Measurements from ENCODE around the gene DLG2. TPM values are rescaled to one million over a fixed set of nuclear protein-coding genes. Genes with fewer than 3 reads are reported as not detected.

The DLG2 gene
- total and polyA plus RNA-seq, 2 of the 8 experiments (the other 6 are each of a cell fraction or from before 2014, with no cell fraction given) = 1.7 to 14.3 TPM

DNA sequence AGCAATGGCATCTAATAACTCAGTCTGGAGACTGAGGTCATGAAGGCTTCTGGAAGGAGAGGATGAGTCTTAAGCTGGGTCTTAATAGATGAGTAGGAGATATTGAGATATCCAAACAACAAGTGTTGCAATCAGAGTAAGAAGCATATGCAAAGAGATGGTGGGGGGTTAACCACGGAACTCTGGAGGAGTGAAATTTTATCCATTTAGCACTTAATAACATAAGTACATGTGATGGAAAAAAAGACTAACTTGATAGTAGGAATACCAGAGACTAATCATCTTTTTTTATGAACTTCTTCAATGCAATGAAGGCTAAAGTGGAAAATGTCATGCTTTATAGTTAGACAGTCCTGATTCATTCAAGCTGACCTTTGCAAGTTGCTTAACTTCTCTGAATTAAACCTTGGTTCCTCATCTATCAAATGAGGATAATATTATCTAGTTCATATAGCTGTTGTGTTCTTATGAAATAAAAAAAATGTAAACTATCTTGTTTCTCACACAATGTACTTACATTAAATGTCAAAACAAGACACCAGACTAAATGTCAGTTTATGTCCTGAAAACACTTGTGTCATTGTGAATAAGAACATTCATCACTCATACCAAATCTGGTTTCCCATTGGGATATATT is 1937.9 kb downstream of the DLG2 start:
- no peaks in the 10 kb centered on the region for H3K23me2 ChIP-seq (ENCODE audit: low read depth, low read length)
- 90% methylated on average over 1 of the region's 1 CpG; no CpG with 5 or more reads in 1 of the 2 experiments for WGBS, 2 experiments (ENCODE audit: extremely low coverage in 1 of 2, insufficient coverage in 1 of 2, insufficient read length in 1 of 2, insufficient replicate concordance in 2 of 2, low coverage in 1 of 2, low lambda C conversion rate in 2 of 2, missing lambda C conversion rate in 1 of 2)
- no peak overlapping the region for H2AFZ ChIP-seq (ENCODE audit: low read length)
- H4K20me1 ChIP-seq (replicated peaks in 1 of 2; ENCODE audit: control insufficient read depth in 1 of 2, insufficient read depth in 2 of 2, low read length in 2 of 2) = no peaks in the 10 kb centered on the region
- no peak overlapping the region for H4K8ac ChIP-seq (ENCODE audit: extremely low read depth, insufficient read depth, low read length)
- no peak overlapping the region for H4K91ac ChIP-seq (replicated peaks; ENCODE audit: insufficient read length, low read length)
- no peak overlapping the region for H2BK15ac ChIP-seq (ENCODE audit: low read length)
- CTCF ChIA-PET (ENCODE audit: partially characterized antibody) = interaction anchor here (0.6 to 1.7 kb wide), 2 partner anchors 24 to 34 kb away, joined by 3 to 6 read pairs; no protein-coding TSS in a partner anchor
- no peak overlapping the region for H2BK120ac ChIP-seq (replicated peaks; ENCODE audit: low read depth, low read length)
- H3K23ac ChIP-seq (ENCODE audit: insufficient read length) = no peak overlapping the region
- H3K9ac ChIP-seq (replicated peaks in 1 of 4; ENCODE audit: extremely low read depth in 1 of 4, low read depth in 3 of 4, low read length in 3 of 4) = no peak overlapping the region
- POLR2A ChIA-PET (ENCODE audit: partially characterized antibody) = no interaction called here
- FAIRE-seq = no peak
- H3K36me3 ChIP-seq (ENCODE audit: control insufficient read depth in 2 of 4, insufficient read depth in 4 of 4, low read length in 3 of 4) = no peaks in the 10 kb centered on the region
- no peak overlapping the region for H3K18ac ChIP-seq (ENCODE audit: extremely low read depth, low read length)
- TF ChIP-seq, protein P1, sequence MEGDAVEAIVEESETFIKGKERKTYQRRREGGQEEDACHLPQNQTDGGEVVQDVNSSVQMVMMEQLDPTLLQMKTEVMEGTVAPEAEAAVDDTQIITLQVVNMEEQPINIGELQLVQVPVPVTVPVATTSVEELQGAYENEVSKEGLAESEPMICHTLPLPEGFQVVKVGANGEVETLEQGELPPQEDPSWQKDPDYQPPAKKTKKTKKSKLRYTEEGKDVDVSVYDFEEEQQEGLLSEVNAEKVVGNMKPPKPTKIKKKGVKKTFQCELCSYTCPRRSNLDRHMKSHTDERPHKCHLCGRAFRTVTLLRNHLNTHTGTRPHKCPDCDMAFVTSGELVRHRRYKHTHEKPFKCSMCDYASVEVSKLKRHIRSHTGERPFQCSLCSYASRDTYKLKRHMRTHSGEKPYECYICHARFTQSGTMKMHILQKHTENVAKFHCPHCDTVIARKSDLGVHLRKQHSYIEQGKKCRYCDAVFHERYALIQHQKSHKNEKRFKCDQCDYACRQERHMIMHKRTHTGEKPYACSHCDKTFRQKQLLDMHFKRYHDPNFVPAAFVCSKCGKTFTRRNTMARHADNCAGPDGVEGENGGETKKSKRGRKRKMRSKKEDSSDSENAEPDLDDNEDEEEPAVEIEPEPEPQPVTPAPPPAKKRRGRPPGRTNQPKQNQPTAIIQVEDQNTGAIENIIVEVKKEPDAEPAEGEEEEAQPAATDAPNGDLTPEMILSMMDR (IDR thresholded peaks at IDR 0.05; ENCODE audit: control extremely low read depth in 1 of 3, insufficient read depth in 1 of 3, low read depth in 1 of 3, low read length in 3 of 3) = no peak
- TF ChIP-seq RXRA (IDR thresholded peaks at IDR 0.05; ENCODE audit: insufficient read depth, low read depth, low read length) (no peak), PHF8 (conservative IDR thresholded peaks at IDR 0.05; ENCODE audit: low read depth, low read length) (no peak), FOSL1 (IDR thresholded peaks at IDR 0.05; ENCODE audit: insufficient read depth, low read depth, low read length) (no peak), GABPA (IDR thresholded peaks at IDR 0.05; ENCODE audit: borderline replicate concordance, insufficient read depth, low read length) (no peak), BCL11A (IDR thresholded peaks at IDR 0.05; ENCODE audit: low read depth in 2 of 2, low read length in 2 of 2) (no peak), HDAC2 (IDR thresholded peaks at IDR 0.05; ENCODE audit: borderline replicate concordance in 1 of 2, low read depth in 2 of 2, low read length in 2 of 2) (no peak), JUN (IDR thresholded peaks at IDR 0.05; ENCODE audit: low read depth, low read length) (no peak), EGR1 (IDR thresholded peaks at IDR 0.05; ENCODE audit: borderline replicate concordance, low read depth, low read length) (no peak), RBBP5 (IDR thresholded peaks at IDR 0.05; ENCODE audit: borderline replicate concordance, low read depth, low read length) (no peak)
- no peak overlapping the region for H3K14ac ChIP-seq (ENCODE audit: insufficient read length)
- H3K56ac ChIP-seq (replicated peaks; ENCODE audit: insufficient read length, low read depth, low read length) = no peak overlapping the region
- H3K79me2 ChIP-seq (ENCODE audit: control insufficient read depth in 1 of 2, insufficient read depth in 2 of 2, low read length in 2 of 2) = no peaks in the 10 kb centered on the region
- no peak for DNase-seq (ENCODE audit: low read depth in 1 of 2, low spot score in 2 of 2)
- no peak overlapping the region for H2BK5ac ChIP-seq (ENCODE audit: low read depth, low read length)
- no peak overlapping the region for H2BK12ac ChIP-seq (ENCODE audit: low read depth, low read length)
- no peaks in the 10 kb centered on the region for H3K9me3 ChIP-seq (ENCODE audit: insufficient read depth in 2 of 2, low read depth in 1 of 2, low read length in 1 of 2)
- H3K4me1 ChIP-seq (replicated peaks in 1 of 4; ENCODE audit: control insufficient read depth in 3 of 4, insufficient read depth in 4 of 4, low read length in 3 of 4) = peaks cover 0 to 5% (median 1%) of the 10 kb centered on the region in 4 experiments; a peak in 1 of 7 replicates
- H3K27me3 ChIP-seq (replicated peaks in 1 of 4; ENCODE audit: control insufficient read depth in 3 of 4, extremely low read depth in 1 of 4, insufficient read depth in 3 of 4, low read length in 3 of 4) = no peaks in the 10 kb centered on the region
- H3K4me2 ChIP-seq (ENCODE audit: insufficient read depth in 1 of 2, low read depth in 2 of 2, low read length in 2 of 2) = no peak overlapping the region
- H3K4ac ChIP-seq (replicated peaks; ENCODE audit: insufficient read length, low read depth, low read length) = no peak overlapping the region
- H3K4me3 ChIP-seq (ENCODE audit: extremely low read depth in 1 of 4, insufficient read depth in 2 of 4, low read depth in 3 of 4, low read length in 4 of 4) = no peak overlapping the region
- H3K79me1 ChIP-seq (ENCODE audit: low read depth, low read length) = no peaks in the 10 kb centered on the region
- no peak overlapping the region for H3K27ac ChIP-seq (ENCODE audit: low read depth, low read length)
- H2AK5ac ChIP-seq (ENCODE audit: low read depth, low read length) = no peak overlapping the region
- no peak overlapping the region for H4K5ac ChIP-seq (ENCODE audit: insufficient read length, low read depth, low read length)
- H2BK20ac ChIP-seq (ENCODE audit: low read length) = no peak overlapping the region
